Activated CD4-positive, alpha-beta memory T cell treated with anti-CD3 and anti-CD28 coated beads, Interleukin-2, amount 10 ng/mL, durations not matched to agents 7 days and 5 days (primary cell): ENCODE data around the gene PEX16. TPM values are rescaled to one million over a fixed set of nuclear protein-coding genes. Genes with fewer than 3 reads are reported as not detected.

Experiments used
- CTCF ChIA-PET: fragments of 350-600 bp; sonication (Branson Sonifier 250); formaldehyde crosslinking; loops from one replicate; lab custom pipeline; 2021; ENCODE audit warnings: antibody characterized with exemption, inconsistent platforms; lab: Charles Lee
- POLR2A ChIA-PET: fragments of 350-600 bp; sonication (Branson Sonifier 250); formaldehyde crosslinking; loops from one replicate; lab custom pipeline; 2021; ENCODE audit warnings: antibody characterized with exemption; lab: Charles Lee
- DNase-seq: peaks from one replicate; pipeline ENCODE4 v3.0.0-alpha.2; 2020
- H3K27ac Mint-ChIP-seq: one replicate; pipeline ENCODE4 v1.8.0; 2021; ENCODE audit warnings: mild to moderate bottlenecking, mixed read lengths
- H3K27me3 Mint-ChIP-seq: one replicate; pipeline ENCODE4 v1.8.0; 2021; ENCODE audit warnings: mixed read lengths
- H3K36me3 Mint-ChIP-seq: one replicate; pipeline ENCODE4 v1.8.0; 2021; ENCODE audit warnings: low read depth, mixed read lengths
- H3K4me1 Mint-ChIP-seq: one replicate; pipeline ENCODE4 v1.8.0; 2021; ENCODE audit warnings: mixed read lengths
- H3K4me3 Mint-ChIP-seq: one replicate; pipeline ENCODE4 v1.8.0; 2021; ENCODE audit warnings: mild to moderate bottlenecking, mixed read lengths
- H3K9me3 Mint-ChIP-seq: one replicate; pipeline ENCODE4 v1.8.0; 2021; ENCODE audit warnings: mixed read lengths
- total RNA-seq, 2 experiments: library from RNA; stranded (reverse); gene quantifications; one replicate each; pipeline ENCODE4 v1.2.3, GENCODE V29; 2021

The PEX16 gene
- total RNA-seq, 2 experiments from 2014 or later: 54.1 to 55.0 TPM

DNA sequence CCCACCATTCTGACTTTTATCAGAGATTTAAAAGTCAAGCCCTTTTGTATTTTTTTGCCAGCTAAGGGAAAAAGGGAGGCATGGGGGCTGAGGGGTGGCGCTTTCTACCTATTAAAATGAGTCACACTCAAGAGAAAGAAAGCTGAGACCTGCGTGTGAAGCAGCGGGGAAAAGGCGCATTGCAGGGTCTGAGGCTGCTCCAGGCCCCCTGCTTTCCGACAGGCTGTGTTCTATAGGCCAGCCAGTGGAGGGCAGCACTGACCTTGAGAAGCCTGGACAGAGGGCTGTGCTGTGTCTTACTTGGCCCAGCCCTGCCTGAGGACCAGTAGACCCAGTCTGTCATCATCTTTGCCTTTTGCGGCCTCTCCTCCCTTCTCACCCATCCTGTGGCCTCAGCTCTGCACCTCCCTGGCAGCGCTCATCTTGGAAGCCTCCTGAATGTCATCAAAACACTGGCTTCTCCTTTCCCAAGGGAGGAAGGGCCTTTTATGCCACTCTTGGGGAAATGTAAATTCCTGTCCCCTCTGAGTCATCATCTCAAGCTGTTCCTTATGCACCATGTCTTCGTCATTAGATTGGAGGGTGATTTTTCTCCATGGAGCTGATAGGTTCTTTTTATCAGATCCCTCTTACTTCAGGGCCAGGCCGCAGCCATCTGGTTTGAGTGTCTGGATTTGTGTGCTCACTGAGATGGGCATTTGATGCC, 44.9 kb downstream of the PEX16 start:
- Mint-ChIP-seq H3K27me3 (no peaks in the 10 kb centered on the region), H3K4me3 (no peak overlapping the region), H3K36me3 (peaks cover 46% of the 10 kb centered on the region), H3K4me1 (no peaks in the 10 kb centered on the region), H3K9me3 (no peaks in the 10 kb centered on the region), H3K27ac (no peak overlapping the region)
- ChIA-PET POLR2A (no interaction called here), CTCF (interaction anchor here (0.7 to 3.7 kb wide), 12 partner anchors 10 to 241 kb away, joined by 3 to 37 read pairs (median 4); partner anchors contain the start of gene PEX16)
- peak; percentile 43 for DNase-seq

DNA sequence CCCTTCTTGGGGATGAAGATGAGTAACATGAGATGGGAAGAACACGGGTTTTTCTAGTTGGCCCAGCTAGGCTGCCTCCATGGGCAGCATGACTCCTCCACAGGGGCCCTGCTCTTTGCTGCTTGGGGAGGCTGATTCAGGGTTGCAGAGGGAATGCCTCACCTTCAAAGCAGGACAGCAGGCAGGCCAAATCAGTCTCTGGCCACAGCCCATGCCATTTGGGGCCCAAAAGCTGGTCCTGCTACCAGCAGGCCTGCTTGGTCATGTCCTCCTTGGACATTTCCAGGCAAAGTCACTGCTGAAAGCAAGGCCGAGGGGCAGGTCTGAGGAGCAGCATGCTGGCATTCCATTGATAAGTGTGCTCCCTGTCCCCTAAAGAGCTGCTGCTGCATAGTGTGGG, 46.0 kb downstream of the PEX16 start:
- peaks cover 42% of the 10 kb centered on the region for H3K36me3 Mint-ChIP-seq
- no peaks in the 10 kb centered on the region for H3K4me1 Mint-ChIP-seq
- no peak for DNase-seq
- no peak overlapping the region for H3K27ac Mint-ChIP-seq
- no peak overlapping the region for H3K4me3 Mint-ChIP-seq
- CTCF ChIA-PET: interaction anchor here (1.3 to 3.7 kb wide), 3 partner anchors 47 to 243 kb away, joined by 3 to 37 read pairs (median 12); partner anchors contain the start of gene PEX16
- no peaks in the 10 kb centered on the region for H3K27me3 Mint-ChIP-seq
- H3K9me3 Mint-ChIP-seq: no peaks in the 10 kb centered on the region
- POLR2A ChIA-PET: no interaction called here

DNA sequence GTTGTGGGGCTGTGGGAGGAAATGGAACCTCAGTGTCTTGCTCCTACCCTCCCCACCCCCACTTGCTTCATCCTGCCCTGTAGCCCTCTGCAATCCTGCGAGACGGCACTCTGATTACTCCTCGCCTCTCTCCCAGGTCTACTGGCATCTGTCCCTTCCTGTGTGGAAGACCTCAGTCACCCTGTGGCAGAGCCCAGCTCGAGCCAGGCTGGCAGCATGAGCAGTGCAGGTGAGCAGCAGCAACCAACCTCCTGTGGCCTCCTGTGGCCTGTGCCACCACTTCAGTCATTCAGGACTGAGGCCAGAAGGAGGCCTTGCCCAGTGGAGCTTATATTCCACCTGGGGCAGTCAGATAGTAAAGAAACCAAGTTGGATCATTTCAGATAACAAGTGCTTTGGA, 47.0 kb downstream of the PEX16 start:
- H3K27ac Mint-ChIP-seq: no peak overlapping the region
- H3K36me3 Mint-ChIP-seq: peaks cover 47% of the 10 kb centered on the region
- H3K27me3 Mint-ChIP-seq: no peaks in the 10 kb centered on the region
- no peak for DNase-seq
- no peaks in the 10 kb centered on the region for H3K9me3 Mint-ChIP-seq
- ChIA-PET POLR2A (no interaction called here), CTCF (no interaction called here)
- H3K4me3 Mint-ChIP-seq: no peak overlapping the region
- H3K4me1 Mint-ChIP-seq: no peaks in the 10 kb centered on the region

- CTCF ChIA-PET: no interaction called here
- H3K9me3 Mint-ChIP-seq: no peaks in the 10 kb centered on the region
- no peak for DNase-seq
- H3K27ac Mint-ChIP-seq: no peak overlapping the region
- no peaks in the 10 kb centered on the region for H3K27me3 Mint-ChIP-seq
- peaks cover 45% of the 10 kb centered on the region for H3K36me3 Mint-ChIP-seq
- POLR2A ChIA-PET: interaction anchor here (1.9 kb wide), 1 partner anchor 11 kb away, joined by 4 read pairs; no protein-coding TSS in a partner anchor
- H3K4me1 Mint-ChIP-seq: no peaks in the 10 kb centered on the region
- H3K4me3 Mint-ChIP-seq: no peak overlapping the region
These were observed 48.1 kb downstream of the PEX16 start for GRCh38 chr11:45869551-45869950.

DNA sequence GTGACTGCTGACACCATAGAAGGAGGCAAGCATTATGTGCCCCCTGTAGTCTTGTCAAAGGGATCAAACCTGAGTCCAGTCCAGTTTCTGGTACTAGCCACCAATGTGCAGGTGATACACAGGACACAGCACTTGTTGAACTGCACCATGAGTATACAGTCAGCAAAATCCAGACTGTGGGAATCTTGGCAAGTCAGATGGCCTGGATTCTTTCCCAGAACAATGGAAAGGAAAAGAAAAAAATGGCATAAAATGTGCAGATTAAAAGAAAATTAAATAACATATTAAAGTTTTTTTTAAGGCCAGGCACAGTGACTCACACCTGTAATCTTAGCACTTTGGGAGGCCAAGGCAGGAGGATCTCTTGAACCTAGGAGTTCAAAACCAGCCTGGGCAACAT, 53.6 kb downstream of the PEX16 start:
- H3K9me3 Mint-ChIP-seq: no peaks in the 10 kb centered on the region
- CTCF ChIA-PET: no interaction called here
- no peak for DNase-seq
- no peak overlapping the region for H3K4me3 Mint-ChIP-seq
- H3K4me1 Mint-ChIP-seq: no peaks in the 10 kb centered on the region
- peaks cover 40% of the 10 kb centered on the region for H3K36me3 Mint-ChIP-seq
- POLR2A ChIA-PET: no interaction called here
- H3K27me3 Mint-ChIP-seq: no peaks in the 10 kb centered on the region
- H3K27ac Mint-ChIP-seq: no peak overlapping the region

DNA sequence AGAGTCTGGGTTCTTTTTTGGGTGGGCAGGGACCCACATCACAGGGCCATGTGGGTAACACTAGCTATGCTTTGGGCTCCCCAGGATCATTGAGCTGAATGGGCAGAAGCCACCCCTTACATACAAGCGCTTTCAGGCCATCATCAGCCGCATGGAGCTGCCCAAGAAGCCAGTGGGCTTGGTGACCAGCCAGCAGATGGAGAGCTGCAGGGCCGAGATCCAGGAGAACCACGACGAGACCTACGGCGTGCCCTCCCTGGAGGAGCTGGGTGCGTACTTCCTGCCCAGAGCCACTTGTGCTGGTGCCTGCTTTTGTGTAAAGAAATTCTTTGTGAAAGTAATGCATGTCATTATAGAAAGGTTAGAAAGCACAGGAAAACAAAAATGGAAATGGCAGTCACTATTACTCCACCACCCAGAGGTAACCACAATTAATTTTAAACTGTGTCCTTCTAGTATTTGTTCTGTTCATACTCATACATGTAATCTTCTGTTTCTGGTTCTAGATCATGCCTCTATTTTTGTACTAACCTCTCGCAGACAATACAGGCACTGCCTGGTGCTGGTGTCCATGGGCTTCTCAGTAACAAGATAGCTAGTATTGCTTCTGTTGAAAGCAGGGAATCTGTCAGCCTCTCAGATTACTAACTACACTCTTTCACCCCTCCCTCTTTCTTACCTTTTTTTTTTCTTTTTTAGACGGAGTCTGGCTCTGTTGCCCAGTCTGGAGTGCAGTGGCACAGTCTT, 56.7 kb downstream of the PEX16 start:
- Mint-ChIP-seq H3K27me3 (no peaks in the 10 kb centered on the region), H3K4me1 (no peaks in the 10 kb centered on the region), H3K9me3 (no peaks in the 10 kb centered on the region), H3K4me3 (no peak overlapping the region), H3K27ac (no peak overlapping the region), H3K36me3 (peaks cover 40% of the 10 kb centered on the region)
- CTCF ChIA-PET: interaction anchor here (0.5 to 1.3 kb wide), 4 partner anchors 89 to 488 kb away, joined by 3 to 4 read pairs (median 3); no protein-coding TSS in a partner anchor
- POLR2A ChIA-PET: no interaction called here
- DNase-seq: no peak

DNA sequence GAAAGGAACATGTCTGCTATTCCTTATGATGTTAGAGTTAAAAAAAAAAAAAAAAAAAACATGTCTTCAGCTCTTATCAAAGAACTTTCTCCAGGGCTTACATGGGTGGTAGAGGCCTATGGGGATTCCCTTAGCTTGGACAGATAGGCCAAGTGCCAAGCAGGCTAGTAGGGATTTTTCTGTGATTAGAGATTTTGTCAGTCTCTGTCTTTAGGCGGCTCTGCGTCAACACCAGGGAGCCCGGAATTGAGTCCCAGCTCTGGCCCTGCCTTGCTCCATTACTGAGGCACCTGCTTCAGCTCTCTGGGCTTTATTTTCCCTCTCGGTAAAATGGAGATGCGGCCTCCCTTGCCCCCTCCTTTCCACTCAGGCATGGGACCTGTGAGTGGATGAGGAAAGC, 57.3 kb downstream of the PEX16 start:
- no peaks in the 10 kb centered on the region for H3K4me1 Mint-ChIP-seq
- H3K36me3 Mint-ChIP-seq: peaks cover 37% of the 10 kb centered on the region
- ChIA-PET CTCF (interaction anchor here (0.9 to 1.3 kb wide), 2 partner anchors 104 to 489 kb away, joined by 3 read pairs; no protein-coding TSS in a partner anchor), POLR2A (no interaction called here)
- H3K4me3 Mint-ChIP-seq: no peak overlapping the region
- no peaks in the 10 kb centered on the region for H3K27me3 Mint-ChIP-seq
- DNase-seq: no peak
- no peaks in the 10 kb centered on the region for H3K9me3 Mint-ChIP-seq
- no peak overlapping the region for H3K27ac Mint-ChIP-seq

Other genes with a start within 250 kb of the PEX16 start
- 10 to 100 TPM; 15.0 to 17.5 TPM for gene SLC35C1, start 112.7 kb downstream of the PEX16 start, total RNA-seq
- 10 to 100 TPM; 18.4 to 22.7 TPM for gene CRY2, start 70.4 kb downstream of the PEX16 start, total RNA-seq
- under 1 TPM; 0.48 to 0.50 TPM for gene MAPK8IP1, start 32.2 kb downstream of the PEX16 start, total RNA-seq
- 1 to 10 TPM; 1.5 to 2.3 TPM for gene FREY1, start 10.6 kb downstream of the PEX16 start, total RNA-seq
- gene LARGE2, start 4.8 kb upstream of the PEX16 start, total RNA-seq: 1 to 10 TPM in 1 of 2 experiments, under 1 TPM in 1; 0.58 to 1.1 TPM
- gene PHF21A, start 203.6 kb upstream of the PEX16 start, total RNA-seq: 10 to 100 TPM; 52.6 to 56.9 TPM